Astrocyte of the cerebellum (primary cell): ENCODE measurements around the gene FBXW5.

Experiments
- DNase-seq: peaks from one replicate; pipeline ENCODE4 v3.0.0-alpha.2; 2011; ENCODE audit warnings: low read depth
- H3K4me3 ChIP-seq: 2 replicates; pipeline ENCODE4 v1.5.1; 2011; ENCODE audit warnings: mild to moderate bottlenecking, low read depth, low read length, moderate library complexity
- CTCF ChIP-seq: IDR thresholded peaks from 2 replicates; pipeline ENCODE4 v1.5.1; 2012; ENCODE audit warnings: low read length, low read depth, moderate library complexity, mild to moderate bottlenecking; ENCODE audit errors: missing control alignments
- in situ Hi-C: cut with HindIII; loops from 2 replicates; pipeline ENCODE4 v1.10.0; 2017; ENCODE audit warnings: low sequenced_read_pairs

FBXW5 gene

DNA sequence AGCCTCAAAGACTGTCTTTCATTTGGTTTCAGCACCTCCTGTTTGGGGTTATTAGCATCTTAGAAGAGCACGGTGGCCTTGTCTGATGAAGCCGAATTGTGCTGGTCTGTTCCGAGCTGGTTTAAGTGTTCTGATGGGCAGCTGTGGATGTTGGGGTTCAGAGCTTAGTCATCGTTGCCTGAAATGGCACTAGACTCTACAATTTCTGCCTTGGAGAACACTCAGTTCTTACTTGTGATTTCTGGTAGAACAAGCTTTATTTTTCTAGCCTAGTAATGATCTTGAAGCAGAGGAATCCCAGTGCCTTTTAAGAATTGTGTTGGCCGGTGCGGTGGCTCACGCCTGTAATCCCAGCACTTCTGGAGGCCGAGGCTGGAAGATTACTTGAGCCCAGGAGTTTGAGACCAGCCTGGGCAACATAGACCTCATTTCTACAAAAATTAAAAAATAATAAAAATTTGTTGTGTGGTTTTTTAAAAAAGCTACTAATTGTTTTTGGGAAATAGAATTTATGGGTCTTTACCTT is 7.8 kb downstream of the FBXW5 start:
- H3K4me3 ChIP-seq, result no peak overlapping the region
- DNase-seq, result no peak
- no peak for TF ChIP-seq CTCF
- in situ Hi-C loops, result no loop called here

GRCh38 chr9:136935651-136936050 is 8.9 kb downstream of the FBXW5 start:
- H3K4me3 ChIP-seq, result no peak overlapping the region
- in situ Hi-C loops, result no loop called here
- no peak for DNase-seq
- TF ChIP-seq CTCF, result no peak

DNA sequence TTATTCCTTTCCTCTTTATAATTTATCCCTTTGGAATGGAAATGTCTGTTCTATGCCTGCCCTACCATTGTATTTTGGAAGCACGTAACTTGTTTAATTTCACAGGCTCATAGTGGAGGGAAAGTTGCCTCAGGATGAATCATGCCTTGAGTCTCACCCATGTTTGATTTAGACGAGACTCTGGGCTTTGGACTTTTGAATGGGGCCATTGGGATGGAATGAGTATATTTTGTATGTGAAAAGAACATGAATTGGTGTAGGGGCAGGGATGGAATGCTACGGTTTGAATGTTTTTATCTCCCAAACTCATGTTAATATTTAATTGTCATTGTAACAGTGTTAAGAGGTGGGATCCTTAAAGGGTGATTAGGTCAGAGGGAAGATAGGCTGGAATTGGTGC is 10.3 kb downstream of the FBXW5 start:
- H3K4me3 ChIP-seq, result no peak overlapping the region
- in situ Hi-C loops, result no loop called here
- no peak for DNase-seq
- TF ChIP-seq CTCF, result no peak

DNA sequence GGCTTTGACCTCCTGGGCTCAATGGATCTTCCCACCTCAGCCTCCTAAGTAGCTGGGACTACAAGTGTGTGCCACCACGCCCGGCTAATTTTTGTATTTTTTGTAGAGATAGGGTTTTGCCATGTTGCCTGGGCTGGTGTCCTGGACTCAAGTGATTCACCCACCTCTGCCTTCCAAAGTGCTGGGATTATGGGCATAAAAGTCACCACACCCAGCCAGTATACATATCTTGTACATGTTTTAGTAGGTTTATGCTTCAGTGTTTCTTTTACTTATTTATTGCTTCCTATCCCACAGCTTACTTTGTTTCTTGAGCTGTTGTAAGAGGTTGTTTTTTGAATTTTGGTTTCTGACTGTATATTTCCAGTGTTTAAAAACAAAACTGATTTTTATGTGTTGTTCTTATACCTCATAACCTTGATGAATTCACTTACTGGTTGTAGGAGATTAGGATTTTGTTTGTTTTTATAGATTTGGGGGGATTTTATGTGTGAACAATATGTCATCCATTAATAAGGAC is 12.9 kb downstream of the FBXW5 start:
- no peak for DNase-seq
- H3K4me3 ChIP-seq, result no peak overlapping the region
- no peak for TF ChIP-seq CTCF
- in situ Hi-C loops, result no loop called here

GRCh38 chr9:136930014-136930413 is 14.5 kb downstream of the FBXW5 start:
- in situ Hi-C loops, result no loop called here
- DNase-seq, result no peak
- no peak for TF ChIP-seq CTCF
- no peak overlapping the region for H3K4me3 ChIP-seq

DNA sequence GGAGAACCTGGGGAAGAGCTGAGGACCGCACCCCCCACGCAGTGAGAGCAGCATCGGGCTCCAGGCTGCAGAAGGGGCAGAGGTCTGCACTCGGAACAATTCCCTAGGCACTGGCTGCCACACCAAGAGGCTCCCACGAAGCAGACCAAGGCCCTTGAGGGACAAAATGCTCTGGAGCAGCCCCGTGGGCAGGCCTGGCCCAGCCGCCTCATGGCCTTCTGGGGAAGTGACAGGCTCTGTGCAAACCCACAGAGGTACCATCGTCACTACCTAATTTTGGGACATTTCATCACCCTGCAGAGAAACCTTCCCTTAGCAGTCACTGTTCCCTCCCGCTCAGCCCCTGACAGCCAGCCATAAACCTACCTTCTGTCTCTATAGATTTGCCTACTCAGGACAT is 15.9 kb downstream of the FBXW5 start:
- no peak for DNase-seq
- H3K4me3 ChIP-seq, result no peak overlapping the region
- TF ChIP-seq CTCF, result no peak
- in situ Hi-C loops, result no loop called here
